ENCODE measurements around the gene KRTAP23-1. TPM values are rescaled to one million over a fixed set of nuclear protein-coding genes. Genes with fewer than 3 reads are reported as not detected.

KRTAP23-1 gene
- total RNA-seq, 2 experiments from 2014 or later = not detected

GRCh38 chr21:30355906-30356305 is 7.5 kb upstream of the KRTAP23-1 start:
- Histone ChIP-seq H3K9me2 (ENCODE audit: insufficient read depth, low read length) (no peaks in the 10 kb centered on the region), H3K79me2 (ENCODE audit: insufficient read depth, low read depth, low read length) (no peaks in the 10 kb centered on the region), H3K36me3 (ENCODE audit: insufficient read depth, low read length) (no peaks in the 10 kb centered on the region), H4K20me1 (ENCODE audit: insufficient read depth, low read length) (no peaks in the 10 kb centered on the region), H3K27ac (ENCODE audit: low read depth, low read length, poor library complexity, severe bottlenecking) (no peak overlapping the region), H2AFZ (ENCODE audit: low read length) (no peak overlapping the region), H3K9me3 (ENCODE audit: low read length) (no peaks in the 10 kb centered on the region), H3K4me3 (ENCODE audit: low read depth, low read length, poor library complexity, severe bottlenecking) (no peak overlapping the region), H3K4me2 (ENCODE audit: low read length) (no peak overlapping the region), H3K4me1 (ENCODE audit: insufficient read depth, low read length, poor library complexity, severe bottlenecking) (no peaks in the 10 kb centered on the region)
- DNase-seq (ENCODE audit: low spot score) = no peak
- ChIA-PET CTCF (ENCODE audit: unreplicated experiment) (no interaction called here), POLR2A (interaction anchor here (0.7 kb wide), 1 partner anchor 10 kb away, joined by 3 read pairs; no protein-coding TSS in a partner anchor)
- no TSS peak for BruUV-seq (replicated peaks)
- intact Hi-C loops (cut with micrococcal nuclease; ENCODE audit: unreplicated experiment) = no loop called here
- TF ChIP-seq CTCF (conservative IDR thresholded peaks at IDR 0.05; ENCODE audit: low read length) = no peak
- TF ChIP-seq EZH2phosphoT487 (IDR thresholded peaks at IDR 0.05; ENCODE audit: borderline replicate concordance, low read depth, low read length) = no peak

GRCh38 chr21:30354308-30355005 is 6.1 kb upstream of the KRTAP23-1 start:
- H3K4me1 ChIP-seq (ENCODE audit: insufficient read depth, low read length, poor library complexity, severe bottlenecking) = no peaks in the 10 kb centered on the region
- ChIA-PET POLR2A (no interaction called here), CTCF (ENCODE audit: unreplicated experiment) (no interaction called here)
- H3K4me2 ChIP-seq (ENCODE audit: low read length) = no peak overlapping the region
- H3K9me3 ChIP-seq (ENCODE audit: low read length) = no peaks in the 10 kb centered on the region
- intact Hi-C loops (cut with micrococcal nuclease; ENCODE audit: unreplicated experiment) = no loop called here
- H3K27ac ChIP-seq (ENCODE audit: low read depth, low read length, poor library complexity, severe bottlenecking) = no peak overlapping the region
- no TSS peak for BruUV-seq (replicated peaks)
- no peaks in the 10 kb centered on the region for H3K79me2 ChIP-seq (ENCODE audit: insufficient read depth, low read depth, low read length)
- TF ChIP-seq EZH2phosphoT487 (IDR thresholded peaks at IDR 0.05; ENCODE audit: borderline replicate concordance, low read depth, low read length) = no peak
- TF ChIP-seq CTCF (conservative IDR thresholded peaks at IDR 0.05; ENCODE audit: low read length) = no peak
- DNase-seq (ENCODE audit: low spot score) = no peak
- no peak overlapping the region for H2AFZ ChIP-seq (ENCODE audit: low read length)
- no peaks in the 10 kb centered on the region for H4K20me1 ChIP-seq (ENCODE audit: insufficient read depth, low read length)
- H3K36me3 ChIP-seq (ENCODE audit: insufficient read depth, low read length) = no peaks in the 10 kb centered on the region
- no peaks in the 10 kb centered on the region for H3K9me2 ChIP-seq (ENCODE audit: insufficient read depth, low read length)
- H3K4me3 ChIP-seq (ENCODE audit: low read depth, low read length, poor library complexity, severe bottlenecking) = no peak overlapping the region

- no TSS peak for BruUV-seq (replicated peaks)
- H2AFZ ChIP-seq (ENCODE audit: low read length) = no peak overlapping the region
- H3K9me2 ChIP-seq (ENCODE audit: insufficient read depth, low read length) = no peaks in the 10 kb centered on the region
- H3K36me3 ChIP-seq (ENCODE audit: insufficient read depth, low read length) = no peaks in the 10 kb centered on the region
- intact Hi-C loops (cut with micrococcal nuclease; ENCODE audit: unreplicated experiment) = no loop called here
- H3K9me3 ChIP-seq (ENCODE audit: low read length) = no peaks in the 10 kb centered on the region
- H3K4me2 ChIP-seq (ENCODE audit: low read length) = no peak overlapping the region
- TF ChIP-seq CTCF (conservative IDR thresholded peaks at IDR 0.05; ENCODE audit: low read length) = no peak
- TF ChIP-seq EZH2phosphoT487 (IDR thresholded peaks at IDR 0.05; ENCODE audit: borderline replicate concordance, low read depth, low read length) = no peak
- no peaks in the 10 kb centered on the region for H4K20me1 ChIP-seq (ENCODE audit: insufficient read depth, low read length)
- ChIA-PET POLR2A (no interaction called here), CTCF (ENCODE audit: unreplicated experiment) (no interaction called here)
- DNase-seq (ENCODE audit: low spot score) = no peak
- no peak overlapping the region for H3K27ac ChIP-seq (ENCODE audit: low read depth, low read length, poor library complexity, severe bottlenecking)
- no peak overlapping the region for H3K4me3 ChIP-seq (ENCODE audit: low read depth, low read length, poor library complexity, severe bottlenecking)
- no peaks in the 10 kb centered on the region for H3K79me2 ChIP-seq (ENCODE audit: insufficient read depth, low read depth, low read length)
- no peaks in the 10 kb centered on the region for H3K4me1 ChIP-seq (ENCODE audit: insufficient read depth, low read length, poor library complexity, severe bottlenecking)
Measured at GRCh38 chr21:30351534-30351933, 3.1 kb upstream of the KRTAP23-1 start.
